ENCODE results near the gene DCAF5.
"Not testable (repeated sequence)": the region's sequence is repeated elsewhere in the genome, so short reads cannot be mapped to it uniquely, and the experiment has no call there.

DCAF5 gene

GRCh38 chr14:69042787-69043444 is 110.0 kb downstream of the DCAF5 start:
- DNase-seq (ENCODE audit: low spot score), result no peak

GRCh38 chr14:69042299-69042698 is 110.6 kb downstream of the DCAF5 start:
- no peak for DNase-seq (ENCODE audit: low spot score)

GRCh38 chr14:69041783-69042182 is 111.1 kb downstream of the DCAF5 start:
- no peak for DNase-seq (ENCODE audit: low spot score)

GRCh38 chr14:69040353-69040752 is 112.6 kb downstream of the DCAF5 start:
- no peak for DNase-seq (ENCODE audit: low spot score)

- DNase-seq (ENCODE audit: low spot score), result no peak
Measured at GRCh38 chr14:69039288-69039628, 113.7 kb downstream of the DCAF5 start.

- DNase-seq (ENCODE audit: low spot score), result no peak
Measured at GRCh38 chr14:69038455-69039287, 114.2 kb downstream of the DCAF5 start.

GRCh38 chr14:69037790-69038454 is 115.0 kb downstream of the DCAF5 start:
- no peak for DNase-seq (ENCODE audit: low spot score)

- no peak for DNase-seq (ENCODE audit: low spot score)
Measured at GRCh38 chr14:69036757-69037506, 116.0 kb downstream of the DCAF5 start.

- DNase-seq (ENCODE audit: low spot score), result no peak
Measured at GRCh38 chr14:69034612-69035262, 118.2 kb downstream of the DCAF5 start.

GRCh38 chr14:69027242-69027913 is 125.5 kb downstream of the DCAF5 start:
- DNase-seq (ENCODE audit: low spot score), result no peak

GRCh38 chr14:69023035-69023434 is 129.9 kb downstream of the DCAF5 start:
- no peak for DNase-seq (ENCODE audit: low spot score)

- not testable (repeated sequence) for DNase-seq (ENCODE audit: low spot score)
Measured at GRCh38 chr14:69022093-69022492, 130.8 kb downstream of the DCAF5 start.

GRCh38 chr14:69017706-69018105 is 135.2 kb downstream of the DCAF5 start:
- DNase-seq (ENCODE audit: low spot score), result no peak

- no peak for DNase-seq (ENCODE audit: low spot score)
Measured at GRCh38 chr14:69014829-69015259, 138.1 kb downstream of the DCAF5 start.

- DNase-seq (ENCODE audit: low spot score), result no peak
Measured at GRCh38 chr14:69013943-69014782, 138.8 kb downstream of the DCAF5 start.

GRCh38 chr14:69012256-69012953 is 140.5 kb downstream of the DCAF5 start:
- no peak for DNase-seq (ENCODE audit: low spot score)

GRCh38 chr14:69010648-69011047 is 142.3 kb downstream of the DCAF5 start:
- no peak for DNase-seq (ENCODE audit: low spot score)

GRCh38 chr14:69008421-69008884 is 144.5 kb downstream of the DCAF5 start:
- DNase-seq (ENCODE audit: low spot score), result no peak

GRCh38 chr14:69006346-69006745 is 146.6 kb downstream of the DCAF5 start:
- DNase-seq (ENCODE audit: low spot score), result no peak
